K562 (cell line): Measurements from ENCODE around the gene TSPAN16. TPM values are rescaled to one million over a fixed set of nuclear protein-coding genes. Genes with fewer than 3 reads are reported as not detected.
A peak's percentile ranks its signal among the peaks of the same experiment; 100 is the strongest.

ENCODE experiments used
- FOXA3 ChIP-seq, 2 experiments: fragments of 450-650 bp in 1 of 2; sonication (generic) in 1 of 2; formaldehyde crosslinking; IDR thresholded peaks in 1 of 2; conservative IDR thresholded peaks in 1 of 2; 2 replicates each; pipeline versions ENCODE4 v1.4.0 to v1.8.0; 2020 to 2022; ENCODE audit warnings: mild to moderate bottlenecking in 2 of 2, missing genetic modification reagents in 1 of 2
- HMBOX1 ChIP-seq: sonication (generic); IDR thresholded peaks from 2 replicates; pipeline ENCODE4 v1.6.1; 2016
- MBD2 ChIP-seq: sonication (generic); IDR thresholded peaks from 2 replicates; pipeline ENCODE4 v1.6.1; 2016; ENCODE audit warnings: low read depth, borderline replicate concordance
- MITF ChIP-seq: IDR thresholded peaks from 2 replicates; pipeline ENCODE4 v1.6.1; 2014; ENCODE audit warnings: antibody characterized with exemption
- MXD1 ChIP-seq: fragments of 250-450 bp; sonication (Bioruptor Pico); IDR thresholded peaks from 2 replicates; pipeline ENCODE4 v1.8.0; 2021; ENCODE audit warnings: borderline replicate concordance, mild to moderate bottlenecking, moderate library complexity; ENCODE audit not compliant: poor library complexity, severe bottlenecking
- RBFOX2 ChIP-seq: fragments of 200-400 bp; formaldehyde crosslinking; IDR thresholded peaks from 2 replicates; pipeline ENCODE4 v1.6.1; 2017; ENCODE audit warnings: low read depth, mild to moderate bottlenecking, low read length, moderate library complexity
- ZNF184 ChIP-seq: sonication (generic); formaldehyde crosslinking; IDR thresholded peaks from 2 replicates; pipeline ENCODE4 v1.5.0; 2020; ENCODE audit warnings: missing genetic modification reagents
- polyA plus RNA-seq, 8 experiments: library from polyadenylated mRNA; depleted of rRNA in 4 of 8; stranded (reverse) in 5 of 8; unstranded in 3 of 8; fragments of >200 nt; fragmentation: Nextera tagmentation in 2 of 8; fragmentation: Illumina TruSeq in 1 of 8; extraction: Ambion mirVana in 2 of 8; extraction: Trizol in 1 of 8; gene quantifications; 2 replicates each; pipeline versions ENCODE4 v1.2.1 to v1.2.3, GENCODE V29; 2011 to 2014; ENCODE audit warnings: inconsistent platforms in 1 of 8, missing spikeins in 1 of 8
- total RNA-seq, 7 experiments: library from RNA; depleted of rRNA in 6 of 7; stranded (reverse); fragments of >200 nt in 6 of 7; fragmentation: Illumina TruSeq in 2 of 7; extraction: Trizol in 2 of 7; gene quantifications; 2 replicates each; pipeline versions ENCODE4 v1.2.1 to v1.2.3, GENCODE V29; 2011 to 2021; ENCODE audit warnings: low replicate concordance in 1 of 7
- TF ChIP-seq, protein P1 (sequence below): fragments of 150-350 bp; IDR thresholded peaks from 2 replicates; pipeline ENCODE4 v1.6.1; 2014; ENCODE audit warnings: low read depth, mild to moderate bottlenecking, low read length, borderline replicate concordance
- TF ChIP-seq, protein P2 (sequence below): fragments of 200-600 bp; sonication (generic); IDR thresholded peaks from one replicate; pipeline ENCODE4 v1.6.1; 2012; ENCODE audit warnings: mild to moderate bottlenecking, low read depth, low read length, inconsistent platforms

The TSPAN16 gene
- total and polyA plus RNA-seq, 9 of the 15 experiments (the other 6 are each of a cell fraction or from before 2014, with no cell fraction given), result not detected

DNA sequence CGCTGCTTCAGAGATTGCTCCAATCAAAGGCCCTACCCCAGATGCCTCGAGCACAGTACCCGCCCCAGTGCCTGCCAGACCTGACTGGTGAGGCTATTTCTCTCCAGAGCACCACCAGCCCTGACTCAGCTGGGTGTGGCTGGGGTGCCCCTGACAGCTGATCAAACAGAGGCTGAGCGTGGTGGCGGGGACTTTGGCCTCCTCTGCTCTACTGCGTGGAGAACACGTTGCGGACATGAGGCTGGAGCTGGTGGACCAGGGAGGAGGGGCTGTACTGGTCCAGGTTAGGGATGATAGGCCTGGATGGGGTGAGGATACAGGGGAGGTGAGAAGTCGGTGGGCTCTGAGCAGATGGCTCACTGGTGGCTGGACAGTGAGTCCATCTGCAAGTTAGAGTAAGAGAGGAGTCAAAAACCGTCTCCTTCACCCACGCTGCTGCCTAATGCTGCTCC is 30.1 kb upstream of the TSPAN16 start (continued):
- TF ChIP-seq MITF (no peak), RBFOX2 (no peak), ZNF184 (CRISPR knock-in tag) (no peak), FOXA3 (CRISPR knock-in tag; conservative IDR thresholded peaks at IDR 0.05 in 1 of 2, IDR thresholded peaks at IDR 0.05 in 1 of 2) (peak in 1 of 2 experiments; percentile 90; a peak in 2 of 4 replicates), MXD1 (CRISPR knock-in tag) (no peak), HMBOX1 (no peak), MBD2 (no peak)
- TF ChIP-seq, protein P1, sequence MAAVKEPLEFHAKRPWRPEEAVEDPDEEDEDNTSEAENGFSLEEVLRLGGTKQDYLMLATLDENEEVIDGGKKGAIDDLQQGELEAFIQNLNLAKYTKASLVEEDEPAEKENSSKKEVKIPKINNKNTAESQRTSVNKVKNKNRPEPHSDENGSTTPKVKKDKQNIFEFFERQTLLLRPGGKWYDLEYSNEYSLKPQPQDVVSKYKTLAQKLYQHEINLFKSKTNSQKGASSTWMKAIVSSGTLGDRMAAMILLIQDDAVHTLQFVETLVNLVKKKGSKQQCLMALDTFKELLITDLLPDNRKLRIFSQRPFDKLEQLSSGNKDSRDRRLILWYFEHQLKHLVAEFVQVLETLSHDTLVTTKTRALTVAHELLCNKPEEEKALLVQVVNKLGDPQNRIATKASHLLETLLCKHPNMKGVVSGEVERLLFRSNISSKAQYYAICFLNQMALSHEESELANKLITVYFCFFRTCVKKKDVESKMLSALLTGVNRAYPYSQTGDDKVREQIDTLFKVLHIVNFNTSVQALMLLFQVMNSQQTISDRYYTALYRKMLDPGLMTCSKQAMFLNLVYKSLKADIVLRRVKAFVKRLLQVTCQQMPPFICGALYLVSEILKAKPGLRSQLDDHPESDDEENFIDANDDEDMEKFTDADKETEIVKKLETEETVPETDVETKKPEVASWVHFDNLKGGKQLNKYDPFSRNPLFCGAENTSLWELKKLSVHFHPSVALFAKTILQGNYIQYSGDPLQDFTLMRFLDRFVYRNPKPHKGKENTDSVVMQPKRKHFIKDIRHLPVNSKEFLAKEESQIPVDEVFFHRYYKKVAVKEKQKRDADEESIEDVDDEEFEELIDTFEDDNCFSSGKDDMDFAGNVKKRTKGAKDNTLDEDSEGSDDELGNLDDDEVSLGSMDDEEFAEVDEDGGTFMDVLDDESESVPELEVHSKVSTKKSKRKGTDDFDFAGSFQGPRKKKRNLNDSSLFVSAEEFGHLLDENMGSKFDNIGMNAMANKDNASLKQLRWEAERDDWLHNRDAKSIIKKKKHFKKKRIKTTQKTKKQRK, result no peak
- TF ChIP-seq, protein P2, sequence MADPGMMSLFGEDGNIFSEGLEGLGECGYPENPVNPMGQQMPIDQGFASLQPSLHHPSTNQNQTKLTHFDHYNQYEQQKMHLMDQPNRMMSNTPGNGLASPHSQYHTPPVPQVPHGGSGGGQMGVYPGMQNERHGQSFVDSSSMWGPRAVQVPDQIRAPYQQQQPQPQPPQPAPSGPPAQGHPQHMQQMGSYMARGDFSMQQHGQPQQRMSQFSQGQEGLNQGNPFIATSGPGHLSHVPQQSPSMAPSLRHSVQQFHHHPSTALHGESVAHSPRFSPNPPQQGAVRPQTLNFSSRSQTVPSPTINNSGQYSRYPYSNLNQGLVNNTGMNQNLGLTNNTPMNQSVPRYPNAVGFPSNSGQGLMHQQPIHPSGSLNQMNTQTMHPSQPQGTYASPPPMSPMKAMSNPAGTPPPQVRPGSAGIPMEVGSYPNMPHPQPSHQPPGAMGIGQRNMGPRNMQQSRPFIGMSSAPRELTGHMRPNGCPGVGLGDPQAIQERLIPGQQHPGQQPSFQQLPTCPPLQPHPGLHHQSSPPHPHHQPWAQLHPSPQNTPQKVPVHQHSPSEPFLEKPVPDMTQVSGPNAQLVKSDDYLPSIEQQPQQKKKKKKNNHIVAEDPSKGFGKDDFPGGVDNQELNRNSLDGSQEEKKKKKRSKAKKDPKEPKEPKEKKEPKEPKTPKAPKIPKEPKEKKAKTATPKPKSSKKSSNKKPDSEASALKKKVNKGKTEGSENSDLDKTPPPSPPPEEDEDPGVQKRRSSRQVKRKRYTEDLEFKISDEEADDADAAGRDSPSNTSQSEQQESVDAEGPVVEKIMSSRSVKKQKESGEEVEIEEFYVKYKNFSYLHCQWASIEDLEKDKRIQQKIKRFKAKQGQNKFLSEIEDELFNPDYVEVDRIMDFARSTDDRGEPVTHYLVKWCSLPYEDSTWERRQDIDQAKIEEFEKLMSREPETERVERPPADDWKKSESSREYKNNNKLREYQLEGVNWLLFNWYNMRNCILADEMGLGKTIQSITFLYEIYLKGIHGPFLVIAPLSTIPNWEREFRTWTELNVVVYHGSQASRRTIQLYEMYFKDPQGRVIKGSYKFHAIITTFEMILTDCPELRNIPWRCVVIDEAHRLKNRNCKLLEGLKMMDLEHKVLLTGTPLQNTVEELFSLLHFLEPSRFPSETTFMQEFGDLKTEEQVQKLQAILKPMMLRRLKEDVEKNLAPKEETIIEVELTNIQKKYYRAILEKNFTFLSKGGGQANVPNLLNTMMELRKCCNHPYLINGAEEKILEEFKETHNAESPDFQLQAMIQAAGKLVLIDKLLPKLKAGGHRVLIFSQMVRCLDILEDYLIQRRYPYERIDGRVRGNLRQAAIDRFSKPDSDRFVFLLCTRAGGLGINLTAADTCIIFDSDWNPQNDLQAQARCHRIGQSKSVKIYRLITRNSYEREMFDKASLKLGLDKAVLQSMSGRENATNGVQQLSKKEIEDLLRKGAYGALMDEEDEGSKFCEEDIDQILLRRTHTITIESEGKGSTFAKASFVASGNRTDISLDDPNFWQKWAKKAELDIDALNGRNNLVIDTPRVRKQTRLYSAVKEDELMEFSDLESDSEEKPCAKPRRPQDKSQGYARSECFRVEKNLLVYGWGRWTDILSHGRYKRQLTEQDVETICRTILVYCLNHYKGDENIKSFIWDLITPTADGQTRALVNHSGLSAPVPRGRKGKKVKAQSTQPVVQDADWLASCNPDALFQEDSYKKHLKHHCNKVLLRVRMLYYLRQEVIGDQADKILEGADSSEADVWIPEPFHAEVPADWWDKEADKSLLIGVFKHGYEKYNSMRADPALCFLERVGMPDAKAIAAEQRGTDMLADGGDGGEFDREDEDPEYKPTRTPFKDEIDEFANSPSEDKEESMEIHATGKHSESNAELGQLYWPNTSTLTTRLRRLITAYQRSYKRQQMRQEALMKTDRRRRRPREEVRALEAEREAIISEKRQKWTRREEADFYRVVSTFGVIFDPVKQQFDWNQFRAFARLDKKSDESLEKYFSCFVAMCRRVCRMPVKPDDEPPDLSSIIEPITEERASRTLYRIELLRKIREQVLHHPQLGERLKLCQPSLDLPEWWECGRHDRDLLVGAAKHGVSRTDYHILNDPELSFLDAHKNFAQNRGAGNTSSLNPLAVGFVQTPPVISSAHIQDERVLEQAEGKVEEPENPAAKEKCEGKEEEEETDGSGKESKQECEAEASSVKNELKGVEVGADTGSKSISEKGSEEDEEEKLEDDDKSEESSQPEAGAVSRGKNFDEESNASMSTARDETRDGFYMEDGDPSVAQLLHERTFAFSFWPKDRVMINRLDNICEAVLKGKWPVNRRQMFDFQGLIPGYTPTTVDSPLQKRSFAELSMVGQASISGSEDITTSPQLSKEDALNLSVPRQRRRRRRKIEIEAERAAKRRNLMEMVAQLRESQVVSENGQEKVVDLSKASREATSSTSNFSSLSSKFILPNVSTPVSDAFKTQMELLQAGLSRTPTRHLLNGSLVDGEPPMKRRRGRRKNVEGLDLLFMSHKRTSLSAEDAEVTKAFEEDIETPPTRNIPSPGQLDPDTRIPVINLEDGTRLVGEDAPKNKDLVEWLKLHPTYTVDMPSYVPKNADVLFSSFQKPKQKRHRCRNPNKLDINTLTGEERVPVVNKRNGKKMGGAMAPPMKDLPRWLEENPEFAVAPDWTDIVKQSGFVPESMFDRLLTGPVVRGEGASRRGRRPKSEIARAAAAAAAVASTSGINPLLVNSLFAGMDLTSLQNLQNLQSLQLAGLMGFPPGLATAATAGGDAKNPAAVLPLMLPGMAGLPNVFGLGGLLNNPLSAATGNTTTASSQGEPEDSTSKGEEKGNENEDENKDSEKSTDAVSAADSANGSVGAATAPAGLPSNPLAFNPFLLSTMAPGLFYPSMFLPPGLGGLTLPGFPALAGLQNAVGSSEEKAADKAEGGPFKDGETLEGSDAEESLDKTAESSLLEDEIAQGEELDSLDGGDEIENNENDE, result no peak
